ENCODE results near the gene ZNF646. TPM values are rescaled to one million over a fixed set of nuclear protein-coding genes. Genes with fewer than 3 reads are reported as not detected.
A peak's percentile ranks its signal among the peaks of the same experiment; 100 is the strongest.

ZNF646 gene
- total RNA-seq, 2 experiments from 2014 or later = 28.3 to 33.3 TPM

- DNase-seq = no peak
- Mint-ChIP-seq H3K27me3 (peaks cover 3% of the 10 kb centered on the region), H3K27ac (no peak overlapping the region), H3K4me1 (peaks cover 5% of the 10 kb centered on the region), H3K36me3 (ENCODE audit: low read depth) (no peaks in the 10 kb centered on the region), H3K9me3 (no peaks in the 10 kb centered on the region), H3K4me3 (no peak overlapping the region)
- POLR2A ChIA-PET = interaction anchor here (0.6 to 0.7 kb wide), 2 partner anchors 8 to 315 kb away, joined by 3 to 6 read pairs; no protein-coding TSS in a partner anchor
- CTCF ChIA-PET = interaction anchor here (1.0 to 2.1 kb wide), 6 partner anchors 8 to 74 kb away, joined by 3 to 5 read pairs (median 3); partner anchors contain the start of genes STX4, ZNF646 and ZNF668
Measured at GRCh38 chr16:31050280-31051030, 23.8 kb upstream of the ZNF646 start.

DNA sequence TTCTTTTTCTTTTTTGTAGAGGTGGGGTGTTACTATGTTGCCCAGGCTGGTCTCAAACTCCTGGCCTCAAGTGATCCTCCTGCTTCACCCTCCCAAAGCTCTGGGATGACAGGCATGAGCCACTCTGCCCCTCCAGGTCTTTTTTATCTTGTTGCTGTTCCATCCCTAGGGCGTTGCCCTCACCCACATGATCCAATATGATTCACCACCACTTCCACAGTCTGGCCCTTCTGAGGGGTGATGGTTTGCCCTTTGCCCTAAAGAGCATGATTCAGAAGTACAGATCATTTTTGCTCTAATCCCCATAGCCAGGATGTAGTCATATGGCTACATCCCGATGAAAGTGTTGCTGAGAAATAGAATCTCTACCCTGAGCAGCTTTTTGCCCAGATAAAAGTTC lies 22.1 kb upstream of the ZNF646 start:
- H3K4me1 Mint-ChIP-seq = peaks cover 5% of the 10 kb centered on the region
- H3K36me3 Mint-ChIP-seq (ENCODE audit: low read depth) = no peaks in the 10 kb centered on the region
- peaks cover 3% of the 10 kb centered on the region for H3K27me3 Mint-ChIP-seq
- ChIA-PET POLR2A (no interaction called here), CTCF (interaction anchor here (0.7 to 1.1 kb wide), 2 partner anchors 13 to 192 kb away, joined by 3 read pairs; no protein-coding TSS in a partner anchor)
- no peak overlapping the region for H3K4me3 Mint-ChIP-seq
- no peak overlapping the region for H3K27ac Mint-ChIP-seq
- DNase-seq = no peak
- no peaks in the 10 kb centered on the region for H3K9me3 Mint-ChIP-seq

DNA sequence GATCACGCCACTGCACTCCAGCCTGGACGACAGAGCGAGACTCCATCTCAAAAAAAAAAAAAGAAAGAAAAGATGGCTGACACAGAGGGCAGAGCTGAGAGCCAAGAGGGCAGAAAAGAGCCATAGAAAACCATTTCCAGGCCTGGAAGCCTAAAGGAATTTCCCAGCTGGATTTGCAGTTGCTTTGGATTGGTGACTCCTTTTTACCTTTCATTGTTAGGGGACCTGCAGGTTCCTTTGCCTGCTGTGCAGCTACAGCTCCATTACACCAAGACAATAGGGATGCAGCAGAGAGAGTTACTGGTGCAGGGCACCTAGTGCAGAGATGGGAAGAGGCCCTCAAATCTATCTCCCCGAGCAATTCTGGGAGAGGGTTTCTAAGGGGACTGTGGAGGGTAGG lies 18.6 kb upstream of the ZNF646 start:
- ChIA-PET POLR2A (interaction anchor here (0.9 kb wide), 1 partner anchor 18 kb away, joined by 3 read pairs; the partner anchor contains the start of gene ZNF668), CTCF (interaction anchor here (0.6 to 1.2 kb wide), 3 partner anchors 15 to 45 kb away, joined by 3 to 5 read pairs (median 4); no protein-coding TSS in a partner anchor)
- H3K27ac Mint-ChIP-seq = peak overlapping the region; percentile 46
- H3K4me1 Mint-ChIP-seq = peaks cover 5% of the 10 kb centered on the region
- no peak overlapping the region for H3K4me3 Mint-ChIP-seq
- no peak for DNase-seq
- no peaks in the 10 kb centered on the region for H3K9me3 Mint-ChIP-seq
- peaks cover 3% of the 10 kb centered on the region for H3K27me3 Mint-ChIP-seq
- H3K36me3 Mint-ChIP-seq (ENCODE audit: low read depth) = peaks cover 5% of the 10 kb centered on the region

DNA sequence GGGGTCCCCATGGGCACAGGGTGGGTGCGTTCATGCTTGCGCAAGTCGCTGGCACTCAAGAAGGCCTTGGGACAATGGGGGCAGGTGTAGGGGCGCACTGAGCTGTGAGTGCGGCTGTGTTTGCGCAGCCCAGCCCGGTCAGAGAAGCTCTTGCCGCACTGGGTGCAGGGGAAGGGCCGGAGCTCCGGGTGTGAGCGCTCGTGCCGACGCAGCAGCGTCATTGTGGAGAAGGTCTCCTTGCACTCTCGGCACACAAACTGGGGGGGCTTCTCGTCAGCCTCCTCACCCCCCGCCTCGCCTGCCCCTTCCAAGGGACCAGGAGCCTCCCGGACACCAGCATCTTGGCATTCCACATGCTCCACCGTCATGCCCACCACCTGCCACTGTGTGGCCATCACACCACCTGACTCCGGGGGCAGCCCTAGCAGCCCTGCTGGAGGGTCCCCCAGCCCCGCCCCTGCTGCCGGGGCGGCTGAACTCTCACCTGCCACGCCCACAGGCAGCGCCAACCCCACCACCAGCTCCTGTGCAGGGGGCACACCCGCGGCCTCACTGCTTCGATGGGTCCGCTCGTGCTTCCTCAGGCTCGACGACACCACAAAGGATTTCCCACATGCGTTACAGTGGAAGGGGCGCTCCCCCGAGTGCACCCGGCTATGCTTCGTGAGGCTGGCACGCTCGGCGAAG lies 13.0 kb upstream of the ZNF646 start:
- peaks cover 36% of the 10 kb centered on the region for H3K4me1 Mint-ChIP-seq
- no peaks in the 10 kb centered on the region for H3K27me3 Mint-ChIP-seq
- no peak overlapping the region for H3K27ac Mint-ChIP-seq
- H3K36me3 Mint-ChIP-seq (ENCODE audit: low read depth) = peaks cover 33% of the 10 kb centered on the region
- ChIA-PET POLR2A (no interaction called here), CTCF (interaction anchor here (0.7 to 2.3 kb wide), 4 partner anchors 8 to 81 kb away, joined by 3 to 6 read pairs (median 4); partner anchors contain the start of genes ZNF646 and ZNF668)
- no peaks in the 10 kb centered on the region for H3K9me3 Mint-ChIP-seq
- H3K4me3 Mint-ChIP-seq = no peak overlapping the region
- DNase-seq = no peak

DNA sequence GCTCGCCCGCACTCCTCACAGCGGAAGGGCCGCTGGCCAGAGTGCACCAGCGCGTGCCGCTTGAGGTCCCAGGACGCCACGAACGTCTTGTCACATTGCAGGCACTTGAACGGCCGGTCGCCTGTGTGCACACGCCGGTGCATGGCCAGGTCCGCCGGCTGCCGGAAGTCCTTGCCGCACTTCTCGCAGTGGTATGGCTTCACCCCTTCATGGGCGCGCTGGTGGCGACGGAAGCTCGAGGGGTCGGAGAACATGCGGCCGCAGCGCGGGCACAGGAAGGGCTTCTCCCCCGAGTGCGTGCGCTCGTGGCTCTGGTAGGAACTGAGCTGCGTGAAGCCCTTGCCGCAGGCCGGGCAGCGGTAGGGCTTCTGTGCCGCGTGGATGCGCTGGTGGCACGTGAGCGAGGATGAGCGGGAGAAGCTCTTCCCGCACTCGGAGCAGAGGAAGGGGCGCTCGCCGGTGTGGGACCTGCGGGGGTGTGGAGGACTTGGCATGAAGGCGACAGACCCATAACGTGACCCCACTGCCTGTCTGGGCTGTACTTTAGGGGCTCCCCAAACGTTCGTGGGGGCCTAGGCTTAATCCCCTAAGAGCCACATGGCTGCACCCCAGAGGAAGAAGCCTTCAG lies 12.3 kb upstream of the ZNF646 start:
- Mint-ChIP-seq H3K4me1 (peaks cover 41% of the 10 kb centered on the region), H3K36me3 (ENCODE audit: low read depth) (peaks cover 38% of the 10 kb centered on the region), H3K27me3 (no peaks in the 10 kb centered on the region), H3K9me3 (no peaks in the 10 kb centered on the region), H3K4me3 (no peak overlapping the region), H3K27ac (no peak overlapping the region)
- DNase-seq = no peak
- ChIA-PET CTCF (interaction anchor here (1.0 kb wide), 1 partner anchor 80 kb away, joined by 3 read pairs; no protein-coding TSS in a partner anchor), POLR2A (interaction anchor here (0.6 kb wide), 1 partner anchor 167 kb away, joined by 3 read pairs; no protein-coding TSS in a partner anchor)

DNA sequence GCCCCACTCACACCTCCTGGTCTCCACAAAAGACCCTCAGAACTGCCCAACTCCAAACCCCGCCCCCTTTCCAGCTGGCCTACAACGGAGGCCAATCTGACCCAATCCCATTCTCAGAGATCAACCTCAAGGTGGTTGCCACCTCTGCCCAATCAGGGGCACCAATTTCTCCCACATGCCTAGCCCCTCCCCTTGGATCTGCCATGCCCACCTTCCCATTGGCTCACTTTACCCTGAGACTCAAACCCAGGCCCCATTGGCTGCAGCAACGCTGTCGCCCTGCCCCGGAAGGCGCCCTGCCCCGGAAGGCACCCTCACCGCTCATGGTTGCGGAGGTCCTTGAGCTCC lies 10.8 kb upstream of the ZNF646 start:
- ChIA-PET CTCF (no interaction called here), POLR2A (interaction anchor here (0.6 kb wide), 1 partner anchor 26 kb away, joined by 3 read pairs; no protein-coding TSS in a partner anchor)
- no peak for DNase-seq
- peak overlapping the region; percentile 54 for H3K27ac Mint-ChIP-seq
- peaks cover 37% of the 10 kb centered on the region for H3K36me3 Mint-ChIP-seq (ENCODE audit: low read depth)
- H3K4me1 Mint-ChIP-seq = peaks cover 47% of the 10 kb centered on the region
- H3K9me3 Mint-ChIP-seq = no peaks in the 10 kb centered on the region
- no peaks in the 10 kb centered on the region for H3K27me3 Mint-ChIP-seq
- peak overlapping the region; percentile 44 for H3K4me3 Mint-ChIP-seq

- DNase-seq = peak; percentile 30
- H3K27ac Mint-ChIP-seq = peak overlapping the region; percentile 34
- H3K4me1 Mint-ChIP-seq = peaks cover 47% of the 10 kb centered on the region
- ChIA-PET POLR2A (no interaction called here), CTCF (no interaction called here)
- H3K27me3 Mint-ChIP-seq = no peaks in the 10 kb centered on the region
- H3K9me3 Mint-ChIP-seq = no peaks in the 10 kb centered on the region
- H3K36me3 Mint-ChIP-seq (ENCODE audit: low read depth) = peaks cover 37% of the 10 kb centered on the region
- H3K4me3 Mint-ChIP-seq = peak overlapping the region; percentile 55
Measured at GRCh38 chr16:31063843-31064611, 10.2 kb upstream of the ZNF646 start.

DNA sequence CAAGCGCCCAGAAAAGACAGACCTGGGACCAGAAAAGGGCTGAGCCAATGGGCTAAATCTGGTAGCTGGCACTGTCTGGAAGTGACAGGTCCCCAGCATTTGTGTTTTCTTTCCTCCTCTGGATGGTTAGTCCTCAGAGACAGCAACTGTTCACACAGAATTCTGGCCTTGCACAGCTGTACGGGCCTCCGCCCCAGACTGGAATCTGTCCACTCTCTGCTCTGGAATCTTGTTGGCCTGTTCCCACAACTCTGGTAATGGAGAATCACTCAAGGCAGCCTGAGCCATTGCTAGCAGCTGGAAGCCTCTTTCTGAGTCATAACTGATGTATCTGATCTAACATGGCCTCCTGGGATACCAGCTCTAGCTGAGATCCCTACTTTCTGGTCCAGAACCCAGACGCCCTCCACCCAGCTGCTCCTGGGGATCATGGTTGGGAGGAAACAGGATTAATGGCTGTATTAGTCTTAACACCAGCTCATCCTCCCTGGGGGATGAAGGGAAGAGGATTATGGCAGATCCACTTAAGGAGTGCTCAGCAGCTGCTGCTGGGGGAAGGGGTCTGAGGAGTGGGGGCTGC lies 9.2 kb upstream of the ZNF646 start:
- CTCF ChIA-PET = interaction anchor here (1.4 to 2.2 kb wide), 3 partner anchors 17 to 111 kb away, joined by 4 to 5 read pairs (median 5); partner anchors contain the start of gene HSD3B7
- POLR2A ChIA-PET = no interaction called here
- DNase-seq = no peak
- Mint-ChIP-seq H3K4me1 (peaks cover 50% of the 10 kb centered on the region), H3K36me3 (ENCODE audit: low read depth) (peaks cover 37% of the 10 kb centered on the region), H3K27ac (peak overlapping the region; percentile 44), H3K4me3 (peak overlapping the region; percentile 55), H3K27me3 (no peaks in the 10 kb centered on the region), H3K9me3 (no peaks in the 10 kb centered on the region)

GRCh38 chr16:31067342-31067741 lies 6.9 kb upstream of the ZNF646 start:
- POLR2A ChIA-PET = no interaction called here

GRCh38 chr16:31071861-31072260 lies 2.4 kb upstream of the ZNF646 start:
- Mint-ChIP-seq H3K27ac (peak overlapping the region; percentile 93), H3K27me3 (no peaks in the 10 kb centered on the region), H3K9me3 (no peaks in the 10 kb centered on the region), H3K4me1 (peaks cover 37% of the 10 kb centered on the region), H3K36me3 (ENCODE audit: low read depth) (peaks cover 5% of the 10 kb centered on the region), H3K4me3 (peak overlapping the region; percentile 88)
- no peak for DNase-seq
- POLR2A ChIA-PET = no interaction called here
- CTCF ChIA-PET = interaction anchor here (0.6 to 1.6 kb wide), 5 partner anchors 9 to 243 kb away, joined by 3 to 5 read pairs (median 4); no protein-coding TSS in a partner anchor

More at GRCh38 chr16:31067342-31067741, 6.9 kb upstream of the ZNF646 start:
- no peak for DNase-seq
- peaks cover 57% of the 10 kb centered on the region for H3K4me1 Mint-ChIP-seq
- H3K4me3 Mint-ChIP-seq = no peak overlapping the region
- H3K9me3 Mint-ChIP-seq = no peaks in the 10 kb centered on the region
- H3K27me3 Mint-ChIP-seq = no peaks in the 10 kb centered on the region
- peaks cover 23% of the 10 kb centered on the region for H3K36me3 Mint-ChIP-seq (ENCODE audit: low read depth)
- CTCF ChIA-PET = interaction anchor here (2.0 kb wide), 1 partner anchor 21 kb away, joined by 7 read pairs; no protein-coding TSS in a partner anchor
- H3K27ac Mint-ChIP-seq = no peak overlapping the region

DNA sequence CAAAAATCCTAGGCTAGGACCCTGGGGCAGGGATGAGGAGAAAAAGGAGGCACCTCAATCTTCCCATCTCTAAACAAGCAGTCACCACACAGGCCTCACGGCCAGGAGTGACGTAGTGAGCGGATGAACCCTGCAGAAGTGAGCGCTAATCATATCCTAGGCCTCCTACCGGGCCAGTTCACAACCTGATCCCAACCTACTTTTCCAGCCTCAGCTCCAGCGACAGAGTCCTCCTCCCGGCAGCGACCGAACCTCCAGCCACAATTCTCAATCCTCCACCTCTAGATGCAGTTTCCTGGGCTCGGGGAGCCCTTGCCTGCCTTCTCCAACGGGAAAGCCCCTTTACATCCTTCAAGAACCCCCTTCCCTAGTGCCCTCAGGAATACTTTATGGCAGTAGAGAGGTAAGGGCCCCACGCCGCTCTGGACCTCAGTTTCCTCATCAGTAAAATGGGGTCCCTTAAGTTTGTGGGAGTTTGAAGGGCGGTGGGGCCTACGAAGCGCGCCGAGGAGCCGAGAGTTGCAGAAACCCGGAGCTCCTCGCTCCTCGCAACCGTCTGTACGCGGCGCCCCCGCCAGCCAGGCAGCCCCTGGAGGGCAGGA lies 1.6 kb upstream of the ZNF646 start:
- CTCF ChIA-PET = interaction anchor here (0.6 to 1.7 kb wide), 6 partner anchors 17 to 242 kb away, joined by 3 to 13 read pairs (median 4); partner anchors contain the start of genes HSD3B7 and VKORC1
- no peaks in the 10 kb centered on the region for H3K9me3 Mint-ChIP-seq
- peak overlapping the region; percentile 93 for H3K27ac Mint-ChIP-seq
- H3K27me3 Mint-ChIP-seq = no peaks in the 10 kb centered on the region
- POLR2A ChIA-PET = interaction anchor here (0.6 kb wide), 2 partner anchors 27 to 39 kb away, joined by 3 read pairs; partner anchors contain the start of gene STX4
- peaks cover 34% of the 10 kb centered on the region for H3K4me1 Mint-ChIP-seq
- DNase-seq = peak; percentile 41
- peaks cover 12% of the 10 kb centered on the region for H3K36me3 Mint-ChIP-seq (ENCODE audit: low read depth)
- peak overlapping the region; percentile 88 for H3K4me3 Mint-ChIP-seq

Data from activated CD4-positive, alpha-beta T cell treated with anti-CD3 and anti-CD28 coated beads, Interleukin-2, amount 10 ng/mL, durations not matched to agents 7 days and 5 days (primary cell).